HG03060 (cell line): ENCODE results near the gene TP53I11.

ENCODE experiments used
- ATAC-seq: cut with Tn5 transposase; IDR thresholded peaks from one replicate; pipeline ENCODE4 v1.9.1; 2021; ENCODE audit warnings: low read depth, moderate number of reproducible peaks; ENCODE audit not compliant: unreplicated experiment

The TP53I11 gene

GRCh38 chr11:44917741-44918140 is 32.9 kb downstream of the TP53I11 start:
- ATAC-seq = no peak

GRCh38 chr11:44916801-44917385 is 33.8 kb downstream of the TP53I11 start:
- ATAC-seq = no peak

GRCh38 chr11:44916331-44916730 is 34.4 kb downstream of the TP53I11 start:
- ATAC-seq = no peak

GRCh38 chr11:44915621-44916020 is 35.1 kb downstream of the TP53I11 start:
- ATAC-seq = no peak

DNA sequence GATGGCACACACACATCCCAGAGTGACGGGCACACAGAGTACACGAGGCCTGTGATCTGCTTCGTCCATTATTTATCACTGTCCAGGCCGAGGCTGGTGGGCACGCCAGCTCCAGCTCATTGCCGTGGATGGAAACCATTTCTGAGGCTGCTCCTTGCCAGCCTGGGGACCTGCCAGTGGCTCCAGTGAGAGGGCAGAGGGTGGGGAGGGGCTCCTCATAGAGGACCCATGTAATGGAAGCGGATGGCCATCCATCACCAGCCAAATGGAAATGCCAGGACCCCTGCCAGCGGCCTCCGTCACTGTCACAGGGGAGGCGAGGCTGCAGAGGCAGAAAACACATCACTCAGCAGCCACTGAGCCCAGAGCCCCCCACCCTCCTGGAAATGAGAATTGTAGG is 35.7 kb downstream of the TP53I11 start:
- no peak for ATAC-seq

- no peak for ATAC-seq
Observed at GRCh38 chr11:44914105-44914504, 36.6 kb downstream of the TP53I11 start.

- no peak for ATAC-seq
Observed at GRCh38 chr11:44913502-44913901, 37.2 kb downstream of the TP53I11 start.

DNA sequence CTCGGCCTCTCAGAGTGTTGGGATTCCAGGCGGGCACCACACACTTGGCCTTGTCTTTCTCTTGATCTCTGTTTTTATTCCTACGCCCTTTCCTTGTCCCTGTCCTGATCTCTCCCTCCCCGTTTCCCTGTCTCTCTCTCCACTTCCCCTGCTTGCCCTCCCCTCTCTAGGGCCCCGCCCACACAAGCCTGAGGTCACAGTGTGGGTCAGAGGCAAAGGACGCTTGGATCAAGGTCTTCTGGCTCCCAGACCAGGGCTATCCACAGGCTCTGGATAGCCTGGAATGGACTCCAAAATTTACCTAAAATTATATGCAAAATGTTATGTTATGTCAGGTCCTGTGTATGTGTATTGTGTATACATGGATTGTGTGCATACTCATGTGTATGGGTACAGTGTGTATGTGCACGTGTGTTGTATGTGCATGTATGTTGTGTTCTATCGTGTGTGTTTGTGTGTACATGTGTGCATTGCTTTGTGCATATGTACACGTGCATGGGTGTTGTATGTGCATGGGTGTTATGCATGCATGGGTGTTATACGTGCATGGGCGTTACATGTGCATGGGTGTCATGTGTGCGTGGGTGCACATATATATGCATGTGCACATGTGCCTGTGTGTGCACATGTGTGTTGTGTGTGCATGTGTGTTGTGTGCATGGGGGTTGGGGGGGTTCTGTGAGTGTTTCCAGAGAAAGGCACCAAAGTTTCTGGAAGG is 38.3 kb downstream of the TP53I11 start:
- no peak for ATAC-seq

GRCh38 chr11:44911029-44911814 is 39.5 kb downstream of the TP53I11 start:
- ATAC-seq = no peak

DNA sequence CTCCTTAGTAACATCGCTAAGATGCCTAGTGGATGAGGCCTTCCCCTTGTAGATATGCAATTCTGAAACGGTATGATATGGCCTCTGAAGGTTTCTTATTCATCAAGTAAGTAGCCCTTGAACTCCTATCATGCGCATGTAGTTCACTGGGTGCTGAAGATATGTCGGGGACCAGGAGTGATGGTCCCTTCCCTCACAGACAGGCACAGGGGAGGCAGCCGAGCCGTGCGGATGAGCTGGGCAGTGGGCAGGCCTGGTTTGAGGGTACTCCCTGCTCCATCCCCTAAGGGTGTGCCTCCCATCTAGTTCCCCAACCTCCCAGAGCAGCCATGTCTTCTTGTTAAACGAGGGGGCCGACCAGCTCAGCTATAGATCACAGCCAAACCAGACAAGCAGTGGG is 40.1 kb downstream of the TP53I11 start:
- no peak for ATAC-seq

DNA sequence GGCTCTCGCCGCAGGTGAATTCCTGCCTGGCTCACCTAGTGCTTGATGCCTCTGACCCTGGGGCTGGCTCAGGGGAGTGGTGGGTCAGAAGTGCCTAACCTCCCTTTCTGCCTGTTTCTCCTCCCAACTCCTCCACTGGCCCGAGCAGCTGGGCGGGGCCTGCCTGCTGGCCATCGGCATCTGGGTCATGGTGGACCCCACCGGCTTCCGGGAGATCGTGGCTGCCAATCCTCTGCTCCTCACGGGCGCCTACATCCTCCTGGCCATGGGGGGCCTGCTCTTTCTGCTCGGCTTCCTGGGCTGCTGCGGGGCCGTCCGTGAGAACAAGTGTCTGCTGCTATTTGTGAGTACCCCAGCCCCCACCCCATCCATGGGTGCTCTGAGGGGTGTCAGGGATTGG is 41.1 kb downstream of the TP53I11 start:
- no peak for ATAC-seq

DNA sequence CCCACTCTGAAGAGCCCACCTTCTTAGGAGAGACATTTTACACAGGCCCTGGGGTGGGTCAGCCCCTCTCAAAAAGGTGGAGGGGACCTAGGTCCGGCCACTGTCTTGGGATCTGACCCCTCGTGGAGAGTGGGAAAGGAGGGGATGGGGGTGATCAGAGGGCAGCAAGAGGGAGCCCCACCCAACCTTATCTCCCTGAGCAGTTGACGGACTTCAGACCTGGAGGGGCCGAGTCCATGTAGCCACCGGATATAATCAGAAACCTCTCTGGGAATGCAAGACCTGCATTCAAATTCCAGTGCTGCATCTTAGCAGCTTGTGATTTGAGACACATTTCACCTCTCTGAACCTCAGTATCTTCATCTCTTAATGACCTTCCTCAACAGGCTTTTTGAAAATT is 44.0 kb downstream of the TP53I11 start:
- ATAC-seq = no peak

GRCh38 chr11:44905131-44905866 is 45.4 kb downstream of the TP53I11 start:
- no peak for ATAC-seq

GRCh38 chr11:44904261-44905020 is 46.2 kb downstream of the TP53I11 start:
- ATAC-seq = no peak

DNA sequence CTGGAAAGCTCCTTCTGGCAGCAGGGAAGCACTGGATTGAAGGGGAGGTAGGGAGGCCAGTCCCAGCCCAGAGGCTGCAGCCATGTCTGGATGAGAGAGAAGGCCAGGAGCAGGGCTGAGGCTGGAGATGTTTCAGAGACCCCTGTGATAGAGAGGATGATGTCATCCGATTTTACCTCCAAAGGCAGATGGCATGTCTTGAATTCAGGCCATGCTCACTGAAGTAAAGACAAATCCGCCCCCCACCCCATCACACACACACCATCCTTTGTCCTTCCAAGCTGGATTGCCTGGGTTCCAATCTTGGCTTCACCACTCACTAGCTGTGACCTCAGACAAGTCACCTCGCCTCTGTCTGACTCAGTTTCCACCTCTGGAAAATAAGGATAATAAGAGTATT is 47.2 kb downstream of the TP53I11 start:
- ATAC-seq = no peak

- no peak for ATAC-seq
Observed at GRCh38 chr11:44903035-44903434, 47.6 kb downstream of the TP53I11 start.

- no peak for ATAC-seq
Observed at GRCh38 chr11:44901786-44902185, 48.9 kb downstream of the TP53I11 start.

DNA sequence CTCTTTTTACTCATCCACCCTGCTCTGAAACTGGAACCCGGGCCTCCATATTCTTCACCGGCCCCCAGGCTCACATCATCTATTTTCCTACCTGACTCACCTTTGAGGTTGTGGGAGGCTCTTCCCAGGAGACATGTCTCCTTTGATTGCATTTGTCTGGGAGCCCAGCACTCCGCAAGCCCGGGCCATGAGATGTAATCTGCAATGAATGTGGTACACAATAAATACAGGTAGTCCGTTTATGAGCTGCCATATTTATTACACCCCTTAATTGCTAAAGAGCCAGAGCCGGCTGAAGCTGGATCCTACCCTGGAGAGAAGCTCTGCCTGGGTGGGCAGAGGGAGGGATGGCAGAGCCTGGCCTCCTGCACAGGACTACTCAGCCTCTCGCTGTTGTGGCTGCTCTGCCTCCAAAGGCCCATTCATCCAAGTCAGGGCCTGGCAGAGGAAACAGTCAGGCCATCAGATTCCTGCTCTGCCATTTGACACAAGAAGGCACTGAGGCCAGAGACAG is 49.5 kb downstream of the TP53I11 start:
- ATAC-seq = no peak

DNA sequence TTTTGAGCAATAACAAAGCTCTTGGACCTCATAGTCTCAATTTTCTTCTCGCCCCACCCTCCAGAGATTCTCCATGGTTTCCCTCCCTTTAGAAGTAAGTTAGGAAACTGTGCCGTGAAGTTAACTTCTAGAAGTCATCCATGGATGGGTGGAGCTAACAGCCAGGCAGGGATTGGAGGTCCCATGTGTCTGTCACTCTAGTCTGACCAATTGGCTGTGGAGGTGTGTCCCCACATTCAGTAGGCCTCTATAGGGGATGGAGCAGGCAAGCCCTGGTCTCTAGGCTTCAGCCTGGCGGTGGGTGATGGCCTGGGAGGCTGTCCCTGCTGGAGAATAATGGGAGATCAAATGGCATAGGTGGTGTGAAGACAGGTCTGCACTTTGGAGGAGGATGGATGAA is 50.7 kb downstream of the TP53I11 start:
- ATAC-seq = no peak
